Activated T-cell treated with anti-CD3 and anti-CD28 coated beads, Interleukin-2, amount 50 U/mL, for 4 hours (primary cell): Measurements from ENCODE around the gene CORO2B. TPM values are rescaled to one million over a fixed set of nuclear protein-coding genes. Genes with fewer than 3 reads are reported as not detected.

Experiments used
- ATAC-seq, 2 donors: fragments of 200-7000 bp; cut with Tn5 transposase; one replicate each; pipeline ENCODE4 v1.10.0; 2021
- DNase-seq: peaks from one replicate; pipeline ENCODE4 v3.0.0-alpha.2; 2020
- H3K27me3 Mint-ChIP-seq: one replicate; pipeline ENCODE4 v1.8.0; 2021; ENCODE audit warnings: low read depth, mixed read lengths
- H3K36me3 Mint-ChIP-seq: one replicate; pipeline ENCODE4 v1.8.0; 2022; ENCODE audit warnings: mixed read lengths; ENCODE audit not compliant: insufficient read depth
- H3K4me1 Mint-ChIP-seq: one replicate; pipeline ENCODE4 v1.8.0; 2021; ENCODE audit warnings: low read depth, mixed read lengths
- H3K4me3 Mint-ChIP-seq: one replicate; pipeline ENCODE4 v1.8.0; 2021; ENCODE audit warnings: mild to moderate bottlenecking, moderate library complexity, mixed read lengths
- H3K9me3 Mint-ChIP-seq: one replicate; pipeline ENCODE4 v1.8.0; 2021; ENCODE audit warnings: mixed read lengths
- total RNA-seq, 3 donors: library from RNA; stranded (reverse); gene quantifications; one replicate each; pipeline ENCODE4 v1.2.1, GENCODE V29; 2021

The CORO2B gene
- total RNA-seq, 3 donors from 2014 or later: 0.08 TPM

- no peaks in the 10 kb centered on the region for H3K36me3 Mint-ChIP-seq
- peaks cover 3% of the 10 kb centered on the region for H3K27me3 Mint-ChIP-seq
- DNase-seq: no peak
- ATAC-seq: no peak
- H3K4me1 Mint-ChIP-seq: no peaks in the 10 kb centered on the region
- H3K9me3 Mint-ChIP-seq: no peaks in the 10 kb centered on the region
- H3K4me3 Mint-ChIP-seq: no peak overlapping the region
These were observed 104.2 kb downstream of the CORO2B start for GRCh38 chr15:68683026-68683425.

GRCh38 chr15:68683551-68683950 lies 104.8 kb downstream of the CORO2B start:
- Mint-ChIP-seq H3K4me3 (no peak overlapping the region), H3K4me1 (no peaks in the 10 kb centered on the region), H3K9me3 (no peaks in the 10 kb centered on the region), H3K27me3 (peaks cover 3% of the 10 kb centered on the region), H3K36me3 (no peaks in the 10 kb centered on the region)
- DNase-seq: no peak
- no peak for ATAC-seq

- DNase-seq (no peak), ATAC-seq (no peak)
- no peaks in the 10 kb centered on the region for H3K36me3 Mint-ChIP-seq
- H3K27me3 Mint-ChIP-seq: peaks cover 3% of the 10 kb centered on the region
- H3K4me3 Mint-ChIP-seq: no peak overlapping the region
- H3K4me1 Mint-ChIP-seq: no peaks in the 10 kb centered on the region
- no peaks in the 10 kb centered on the region for H3K9me3 Mint-ChIP-seq
These were observed 105.7 kb downstream of the CORO2B start for GRCh38 chr15:68684476-68684875.

GRCh38 chr15:68687136-68687735 lies 108.4 kb downstream of the CORO2B start:
- Mint-ChIP-seq H3K4me3 (no peak overlapping the region), H3K4me1 (no peaks in the 10 kb centered on the region), H3K36me3 (no peaks in the 10 kb centered on the region), H3K27me3 (peaks cover 3% of the 10 kb centered on the region), H3K9me3 (no peaks in the 10 kb centered on the region)
- no peak for DNase-seq
- no peak for ATAC-seq

- DNase-seq (no peak), ATAC-seq (no peak)
- Mint-ChIP-seq H3K27me3 (peaks cover 3% of the 10 kb centered on the region), H3K36me3 (no peaks in the 10 kb centered on the region), H3K4me3 (no peak overlapping the region), H3K9me3 (no peaks in the 10 kb centered on the region), H3K4me1 (peaks cover 6% of the 10 kb centered on the region)
These were observed 112.9 kb downstream of the CORO2B start for GRCh38 chr15:68691705-68692104.

- peaks cover 6% of the 10 kb centered on the region for H3K4me1 Mint-ChIP-seq
- H3K36me3 Mint-ChIP-seq: no peaks in the 10 kb centered on the region
- no peaks in the 10 kb centered on the region for H3K9me3 Mint-ChIP-seq
- DNase-seq (no peak), ATAC-seq (no peak)
- no peaks in the 10 kb centered on the region for H3K27me3 Mint-ChIP-seq
- H3K4me3 Mint-ChIP-seq: no peak overlapping the region
These were observed 114.3 kb downstream of the CORO2B start for GRCh38 chr15:68693071-68693470.

GRCh38 chr15:68694111-68694510 lies 115.3 kb downstream of the CORO2B start:
- H3K36me3 Mint-ChIP-seq: no peaks in the 10 kb centered on the region
- no peaks in the 10 kb centered on the region for H3K9me3 Mint-ChIP-seq
- H3K27me3 Mint-ChIP-seq: no peaks in the 10 kb centered on the region
- no peak overlapping the region for H3K4me3 Mint-ChIP-seq
- DNase-seq (no peak), ATAC-seq (no peak)
- H3K4me1 Mint-ChIP-seq: peaks cover 6% of the 10 kb centered on the region

DNA sequence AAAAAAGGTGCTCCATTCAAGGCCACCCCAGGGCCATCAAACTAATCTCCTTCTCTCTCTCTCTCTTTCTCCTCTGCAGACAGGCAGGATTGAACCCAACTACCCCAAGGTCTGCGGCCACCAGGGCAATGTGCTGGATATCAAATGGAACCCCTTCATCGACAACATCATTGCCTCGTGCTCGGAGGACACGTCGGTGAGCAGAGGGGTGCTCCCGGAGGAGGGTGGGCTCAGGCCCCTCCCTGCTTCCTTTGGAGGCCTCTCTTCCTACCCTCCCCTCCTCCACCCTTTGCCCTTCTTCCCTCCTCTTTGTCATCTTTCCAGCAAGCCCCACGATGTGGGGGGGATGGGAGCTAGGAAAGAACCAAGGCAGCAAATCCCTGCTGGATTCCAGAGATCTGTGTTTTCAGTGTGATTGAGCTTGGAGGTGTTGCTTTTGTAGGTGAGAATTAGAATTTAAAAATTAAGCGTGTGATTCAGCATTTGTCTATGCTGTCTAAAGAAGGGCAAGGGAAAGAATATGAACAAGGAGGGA lies 116.3 kb downstream of the CORO2B start:
- H3K36me3 Mint-ChIP-seq: no peaks in the 10 kb centered on the region
- no peak for ATAC-seq
- no peaks in the 10 kb centered on the region for H3K9me3 Mint-ChIP-seq
- H3K4me3 Mint-ChIP-seq: no peak overlapping the region
- H3K27me3 Mint-ChIP-seq: no peaks in the 10 kb centered on the region
- no peak for DNase-seq
- H3K4me1 Mint-ChIP-seq: peaks cover 6% of the 10 kb centered on the region

DNA sequence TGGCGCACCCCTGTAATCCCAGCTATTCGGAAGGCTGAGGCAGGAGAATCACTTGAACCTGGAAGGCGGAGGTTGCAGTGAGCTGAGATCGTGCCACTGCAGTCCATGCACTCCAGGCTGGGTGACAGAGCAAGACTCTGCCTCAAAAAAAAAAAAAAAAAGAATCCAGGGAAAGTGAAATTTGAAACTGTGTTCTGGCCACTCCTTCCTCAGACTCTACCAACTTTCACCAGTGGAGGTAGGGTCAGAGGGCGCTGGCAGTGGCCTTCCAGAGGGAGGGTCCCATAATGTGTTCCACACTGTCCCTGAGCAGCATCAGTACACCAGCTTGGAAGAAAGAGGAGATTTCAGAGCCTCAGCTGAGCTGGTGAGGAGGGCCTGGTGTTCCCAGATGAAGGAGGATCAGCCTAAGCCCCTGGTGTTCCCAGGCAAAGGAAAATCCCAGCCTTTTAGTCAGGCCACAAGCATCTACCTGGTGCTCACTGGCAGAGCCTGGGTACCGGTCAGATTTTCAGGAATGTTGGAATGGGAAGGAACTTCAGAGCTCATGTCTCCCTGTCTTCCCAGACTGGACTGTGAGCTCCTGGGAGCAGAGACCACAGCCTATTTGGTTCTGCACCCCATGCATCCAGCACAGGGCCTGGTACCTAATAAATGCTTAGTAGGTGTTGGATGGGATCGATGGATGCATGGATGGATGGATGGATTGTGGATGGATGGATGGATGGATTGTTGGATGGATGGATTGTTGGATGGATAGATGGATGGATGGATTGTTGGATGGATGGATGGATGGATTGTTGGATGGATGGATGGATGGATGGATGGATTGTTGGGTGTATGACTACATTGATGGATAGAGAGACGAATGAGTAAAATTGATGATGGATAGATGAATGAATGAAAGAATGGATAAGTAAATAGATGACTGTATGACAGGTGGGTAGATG lies 117.9 kb downstream of the CORO2B start:
- ATAC-seq: no peak
- peaks cover 2% of the 10 kb centered on the region for H3K27me3 Mint-ChIP-seq
- no peak for DNase-seq
- no peaks in the 10 kb centered on the region for H3K36me3 Mint-ChIP-seq
- peaks cover 6% of the 10 kb centered on the region for H3K4me1 Mint-ChIP-seq
- H3K4me3 Mint-ChIP-seq: no peak overlapping the region
- H3K9me3 Mint-ChIP-seq: no peaks in the 10 kb centered on the region

DNA sequence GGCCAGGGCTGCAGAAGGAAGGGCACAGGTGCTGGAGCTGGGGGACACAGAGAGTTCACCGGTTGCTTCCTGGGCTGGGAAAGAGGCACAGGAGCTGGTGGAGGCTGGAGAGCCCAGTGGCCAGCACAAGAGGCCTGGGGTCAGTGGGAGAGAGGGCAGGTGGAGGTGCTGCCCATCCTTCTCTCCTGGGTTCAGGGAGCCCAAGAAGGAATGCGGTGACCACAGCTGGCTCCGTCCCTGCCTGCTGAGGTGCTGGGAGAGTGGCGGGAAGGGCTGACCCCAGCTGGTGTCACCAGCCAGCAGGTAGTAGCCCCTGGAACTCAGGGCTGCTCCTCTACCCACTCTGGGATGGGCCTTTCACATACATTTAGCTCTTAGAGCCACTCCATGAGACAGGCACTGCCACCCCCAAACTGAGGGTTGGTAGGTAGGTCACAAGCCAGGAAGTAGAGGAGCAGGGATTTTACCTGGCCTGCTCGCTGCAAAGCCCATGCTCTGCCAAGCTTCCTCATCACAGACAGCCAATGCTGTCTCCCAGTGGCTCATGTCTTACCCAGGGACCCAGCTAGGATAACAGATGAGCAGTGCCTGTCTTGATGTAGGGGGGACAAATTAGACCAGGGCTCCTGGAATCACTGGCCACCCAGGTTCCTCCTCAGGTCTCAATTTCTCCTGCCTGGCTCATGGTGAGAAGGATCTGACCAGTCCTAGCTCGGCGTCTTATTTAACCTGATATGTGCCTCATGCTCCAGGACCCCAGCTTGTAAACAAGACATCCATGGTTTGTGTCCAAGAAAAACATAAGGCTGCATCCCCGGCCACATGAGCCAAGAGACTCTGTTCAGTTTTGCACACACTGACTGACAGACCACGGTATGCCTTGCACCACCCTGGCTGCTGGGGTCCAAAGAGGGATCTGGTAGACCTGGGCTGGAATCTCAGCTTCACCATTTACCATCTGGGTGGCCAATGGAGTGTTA lies 119.2 kb downstream of the CORO2B start:
- no peaks in the 10 kb centered on the region for H3K9me3 Mint-ChIP-seq
- no peak for ATAC-seq

GRCh38 chr15:68698708-68699107 lies 119.9 kb downstream of the CORO2B start:
- Mint-ChIP-seq H3K9me3 (no peaks in the 10 kb centered on the region), H3K36me3 (no peaks in the 10 kb centered on the region), H3K4me3 (no peak overlapping the region), H3K27me3 (peaks cover 5% of the 10 kb centered on the region), H3K4me1 (no peaks in the 10 kb centered on the region)
- DNase-seq (no peak), ATAC-seq (no peak)

More for the DNA sequence above, 119.2 kb downstream of the CORO2B start:
- no peak for DNase-seq
- Mint-ChIP-seq H3K4me1 (peaks cover 4% of the 10 kb centered on the region), H3K36me3 (no peaks in the 10 kb centered on the region), H3K27me3 (peaks cover 5% of the 10 kb centered on the region), H3K4me3 (no peak overlapping the region)

- DNase-seq (no peak), ATAC-seq (no peak)
- Mint-ChIP-seq H3K27me3 (peaks cover 5% of the 10 kb centered on the region), H3K9me3 (no peaks in the 10 kb centered on the region), H3K36me3 (no peaks in the 10 kb centered on the region), H3K4me1 (no peaks in the 10 kb centered on the region), H3K4me3 (no peak overlapping the region)
These were observed 120.5 kb downstream of the CORO2B start for GRCh38 chr15:68699124-68699880.

- H3K4me3 Mint-ChIP-seq: no peak overlapping the region
- no peaks in the 10 kb centered on the region for H3K36me3 Mint-ChIP-seq
- no peaks in the 10 kb centered on the region for H3K4me1 Mint-ChIP-seq
- no peak for ATAC-seq
- DNase-seq: no peak
- peaks cover 8% of the 10 kb centered on the region for H3K27me3 Mint-ChIP-seq
- H3K9me3 Mint-ChIP-seq: no peaks in the 10 kb centered on the region
These were observed 121.2 kb downstream of the CORO2B start for GRCh38 chr15:68699881-68700454.
